Measurements from ENCODE around the gene ZNF407.

ZNF407 gene

GRCh38 chr18:74728586-74728985 is 130.9 kb downstream of the ZNF407 start:
- DNase-seq (ENCODE audit: low spot score): no peak

DNA sequence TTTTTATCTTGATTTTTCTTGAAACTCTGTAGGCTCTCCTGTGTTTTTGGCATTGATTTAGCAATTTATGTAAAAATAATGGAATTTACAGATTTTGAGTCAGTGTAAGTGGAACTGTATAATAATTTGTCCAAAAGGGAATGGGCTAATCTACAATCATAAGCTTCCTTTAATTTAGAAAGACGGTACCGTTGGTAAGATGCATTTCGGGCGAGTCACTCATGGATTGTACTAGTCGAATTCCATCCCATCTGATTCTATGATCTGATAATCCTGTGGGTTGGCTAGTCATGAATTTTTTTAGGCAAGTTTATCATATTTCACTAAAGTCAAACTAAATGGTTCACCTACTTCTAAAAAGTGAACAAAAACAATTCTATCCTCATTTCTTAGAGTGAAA is 133.4 kb downstream of the ZNF407 start:
- no peak for DNase-seq (ENCODE audit: low spot score)

DNA sequence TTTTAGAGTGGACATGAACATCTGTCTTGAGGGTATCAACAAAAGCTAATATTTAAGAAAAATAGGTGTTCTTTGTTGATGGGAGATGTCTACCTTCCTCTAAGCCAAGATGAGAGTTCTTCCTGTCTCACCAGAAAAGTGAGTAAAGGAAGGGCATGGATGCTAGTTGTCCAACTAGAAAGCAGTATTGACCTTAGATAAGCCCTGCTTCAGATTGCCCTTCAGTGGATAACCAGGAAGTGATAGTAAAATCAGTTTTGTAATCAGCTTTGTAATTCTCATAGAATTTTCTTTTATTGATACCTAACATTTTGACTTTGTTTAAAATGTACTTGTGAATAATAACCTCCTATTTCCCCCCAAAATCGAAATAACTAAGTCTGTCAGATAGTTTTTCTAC is 134.7 kb downstream of the ZNF407 start:
- no peak for DNase-seq (ENCODE audit: low spot score)

DNA sequence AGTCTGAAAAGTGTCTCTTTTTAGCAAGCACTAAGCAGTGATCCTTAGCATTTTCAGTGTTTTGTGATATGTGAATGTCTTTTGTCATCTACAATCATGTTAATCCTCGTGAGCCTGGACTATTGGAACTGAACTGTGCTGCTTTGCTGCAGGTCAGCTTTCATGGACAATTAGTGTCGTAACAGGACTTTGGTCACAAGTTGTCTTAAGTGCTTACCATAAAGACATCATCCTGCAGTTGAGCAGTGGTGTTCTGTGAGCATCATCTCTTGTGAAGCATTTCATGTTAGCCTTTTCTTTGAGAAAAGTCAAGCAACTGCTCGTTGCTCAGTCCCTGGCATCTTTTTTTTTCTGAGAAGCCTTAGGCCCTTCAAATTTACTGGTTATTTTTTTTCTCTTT is 135.9 kb downstream of the ZNF407 start:
- no peak for DNase-seq (ENCODE audit: low spot score)

GRCh38 chr18:74734013-74734444 is 136.4 kb downstream of the ZNF407 start:
- no peak for DNase-seq (ENCODE audit: low spot score)

DNA sequence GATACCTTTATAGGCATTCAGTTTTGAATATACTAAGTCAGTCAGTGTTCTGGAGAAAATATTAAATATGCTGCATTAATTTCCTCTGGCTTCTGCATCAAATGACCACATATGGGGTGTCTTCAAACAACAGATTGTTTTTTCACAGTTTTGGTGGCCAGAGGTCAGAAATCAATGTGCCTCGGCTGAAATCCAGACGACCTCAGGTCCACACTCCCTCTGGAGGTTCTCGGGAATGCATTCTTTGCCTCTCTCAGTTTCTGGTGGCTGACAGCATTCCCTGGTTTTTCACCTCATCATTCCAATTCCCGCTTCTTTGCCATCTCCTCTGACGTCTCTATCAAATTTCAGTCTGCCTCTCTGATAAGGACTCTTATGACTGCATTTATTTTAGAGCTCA is 142.3 kb downstream of the ZNF407 start:
- DNase-seq (ENCODE audit: low spot score): no peak

DNA sequence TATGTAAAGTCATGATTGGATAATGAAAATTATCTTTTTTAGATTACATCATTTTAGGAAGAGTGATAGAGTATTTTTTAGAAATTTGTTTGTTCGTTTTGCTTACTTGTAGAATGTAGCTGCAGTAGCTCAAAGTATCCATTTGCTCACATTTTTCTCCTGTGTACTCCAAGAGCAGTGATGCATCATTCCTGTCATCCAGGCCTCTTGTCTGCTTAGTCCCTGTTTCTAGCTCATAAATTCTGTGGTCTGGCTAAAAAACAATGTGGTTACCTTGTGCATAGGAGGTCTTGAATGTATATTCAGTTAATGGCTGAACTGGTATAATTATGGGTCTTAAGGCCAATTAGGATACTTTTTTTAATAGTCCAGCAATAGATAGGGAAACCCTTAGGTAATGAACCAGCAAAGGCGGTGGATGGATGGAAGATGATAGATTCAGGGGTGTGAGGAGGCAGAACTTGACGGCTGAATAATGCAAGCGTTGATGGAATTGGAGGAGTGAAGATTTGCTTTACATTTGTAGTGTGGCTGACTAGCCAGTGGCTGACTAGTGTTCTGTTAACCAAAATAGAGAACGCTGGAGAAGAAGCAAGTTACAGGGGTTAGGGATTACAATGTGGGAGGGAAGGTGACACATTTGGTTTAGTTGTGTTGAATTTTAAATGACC is 145.0 kb downstream of the ZNF407 start:
- DNase-seq (ENCODE audit: low spot score): no peak

GRCh38 chr18:74745633-74746403 is 148.1 kb downstream of the ZNF407 start:
- no peak for DNase-seq (ENCODE audit: low spot score)

DNA sequence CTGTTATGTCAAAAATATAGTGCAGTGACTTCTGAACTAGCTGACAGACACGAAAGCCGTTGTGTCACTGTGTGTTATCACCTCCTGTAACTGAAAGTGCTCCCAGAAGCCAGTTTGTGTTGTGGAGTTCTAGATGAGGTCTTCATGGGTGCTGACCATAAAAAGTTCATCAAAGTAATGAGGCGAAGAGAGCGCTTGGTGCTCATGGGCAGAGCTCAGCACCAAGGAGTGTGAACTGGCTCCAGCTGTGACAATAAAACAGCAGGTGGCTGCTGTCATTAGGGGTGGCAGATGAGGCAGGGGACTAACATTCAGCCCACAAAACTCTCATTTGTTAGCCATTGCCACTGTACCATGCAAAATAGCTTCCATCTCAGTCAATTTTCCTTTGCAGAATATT is 151.1 kb downstream of the ZNF407 start:
- DNase-seq (ENCODE audit: low spot score): no peak

- no peak for DNase-seq (ENCODE audit: low spot score)
Measured at GRCh38 chr18:74758995-74759394, 161.3 kb downstream of the ZNF407 start.

DNA sequence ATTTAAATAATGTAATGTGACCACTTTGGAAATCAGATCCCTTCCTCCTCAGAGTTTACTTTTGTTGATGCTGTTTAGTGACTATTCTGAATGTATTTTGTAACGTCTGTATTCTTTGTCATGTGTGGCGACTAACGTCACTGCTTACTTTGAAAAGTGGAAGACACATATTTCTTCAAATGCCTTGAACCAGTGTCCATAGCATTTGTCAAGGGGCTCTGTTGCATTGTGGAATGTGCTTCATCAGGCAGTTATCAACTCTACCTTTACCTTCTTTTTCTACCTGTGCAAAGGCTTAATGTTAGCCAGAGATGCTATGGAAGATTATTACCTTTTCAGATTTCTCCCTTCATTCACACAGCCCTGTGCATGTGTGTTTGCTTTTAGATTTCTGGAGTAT is 162.4 kb downstream of the ZNF407 start:
- DNase-seq (ENCODE audit: low spot score): no peak

- DNase-seq (ENCODE audit: low spot score): no peak
Measured at GRCh38 chr18:74760436-74760835, 162.8 kb downstream of the ZNF407 start.

DNA sequence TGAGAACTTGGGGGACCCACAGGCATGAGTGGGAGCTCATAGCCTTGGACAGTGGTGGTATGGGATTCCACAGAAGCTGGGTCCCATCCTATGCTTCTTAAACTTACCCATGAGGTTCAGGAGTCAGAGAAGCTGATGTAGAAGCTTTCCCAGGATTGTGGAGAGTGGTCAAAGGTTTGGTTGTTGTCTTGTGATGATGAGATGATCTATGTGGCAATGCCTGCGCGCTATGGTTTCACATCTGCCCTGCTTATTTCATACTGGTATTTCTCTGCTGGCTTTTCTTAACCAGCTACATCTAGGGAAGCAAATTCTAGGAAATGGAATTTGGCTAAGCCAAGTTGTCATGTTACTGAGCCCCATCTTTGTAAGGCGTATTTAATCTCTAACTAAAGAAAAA is 168.6 kb downstream of the ZNF407 start:
- no peak for DNase-seq (ENCODE audit: low spot score)

- DNase-seq (ENCODE audit: low spot score): no peak
Measured at GRCh38 chr18:74768096-74768495, 170.4 kb downstream of the ZNF407 start.

DNA sequence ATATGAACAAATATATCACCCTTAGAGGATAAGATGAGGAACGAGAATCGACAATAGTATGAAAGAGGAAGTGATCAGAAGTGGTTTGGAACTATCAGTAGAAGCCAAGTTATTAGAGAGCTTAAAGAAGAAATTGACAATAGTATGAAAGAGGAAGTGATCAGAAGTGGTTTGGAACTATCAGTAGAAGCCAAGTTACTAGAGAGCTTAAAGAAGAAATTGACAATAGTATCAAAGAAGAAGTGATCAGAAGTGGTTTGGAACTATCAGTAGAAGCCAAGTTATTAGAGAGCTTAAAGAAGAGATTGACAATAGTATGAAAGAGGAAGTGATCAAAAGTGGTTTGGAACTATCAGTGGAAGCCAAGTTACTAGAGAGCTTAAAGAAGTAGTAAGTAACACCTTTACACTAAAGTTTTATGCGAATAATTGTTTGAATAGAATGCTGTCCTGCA is 175.5 kb downstream of the ZNF407 start:
- no peak for DNase-seq (ENCODE audit: low spot score)

DNA sequence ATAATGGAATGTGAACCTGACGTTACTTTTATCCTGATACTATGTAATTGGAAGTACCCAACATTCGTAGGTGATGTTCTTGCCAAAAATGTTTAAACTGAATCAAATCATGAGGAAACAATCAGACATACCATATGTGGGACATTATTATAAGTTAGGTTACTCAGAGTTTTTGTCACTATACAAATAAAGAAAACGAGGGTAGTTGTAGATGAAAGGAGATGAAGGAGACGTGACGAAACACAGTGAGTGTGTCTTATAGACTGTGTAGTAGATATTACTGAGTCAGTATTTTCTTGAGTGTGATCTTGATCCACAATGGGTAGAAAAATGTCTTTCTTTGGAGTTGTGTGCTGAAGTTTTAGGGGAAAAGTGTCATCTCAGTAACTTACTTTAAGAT is 176.8 kb downstream of the ZNF407 start:
- DNase-seq (ENCODE audit: low spot score): no peak

DNA sequence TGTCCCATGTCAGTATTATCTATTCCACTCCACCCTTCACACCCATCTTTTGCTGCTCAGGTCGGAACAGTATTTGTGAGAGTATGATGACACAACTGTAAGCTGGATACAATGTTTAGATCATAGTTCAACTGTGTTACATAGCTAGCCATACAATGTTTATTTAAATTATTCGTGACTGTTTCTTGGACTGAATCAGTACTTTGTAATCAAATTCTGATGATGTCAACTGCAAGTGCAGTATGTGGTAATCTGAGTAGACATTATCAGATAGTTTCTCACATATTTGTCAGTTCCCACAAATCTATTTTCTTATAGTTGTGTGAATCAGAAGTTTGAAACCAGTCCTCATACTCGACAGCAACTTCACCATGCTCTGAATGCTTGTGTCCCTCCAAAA is 177.6 kb downstream of the ZNF407 start:
- DNase-seq (ENCODE audit: low spot score): no peak

GRCh38 chr18:74778191-74778847 is 180.6 kb downstream of the ZNF407 start:
- no peak for DNase-seq (ENCODE audit: low spot score)

DNA sequence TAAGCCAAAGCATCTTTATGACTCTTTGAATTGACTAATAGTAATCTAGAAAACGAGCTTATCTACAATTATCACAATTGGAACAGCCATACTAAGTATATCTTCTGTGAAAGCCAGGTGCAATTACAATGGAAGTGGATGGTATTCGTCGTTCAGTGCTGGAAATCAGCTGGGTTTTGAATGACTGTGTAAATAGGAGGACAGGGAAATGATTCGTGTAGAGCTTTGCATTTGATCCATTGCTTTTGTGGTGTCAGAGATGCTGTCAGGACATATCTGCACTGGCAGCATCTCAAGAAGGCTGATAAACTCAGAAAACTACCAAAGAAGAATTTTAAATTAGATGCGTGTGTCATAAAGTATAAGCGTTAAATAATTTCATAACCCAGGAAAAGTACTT is 187.1 kb downstream of the ZNF407 start:
- no peak for DNase-seq (ENCODE audit: low spot score)

- no peak for DNase-seq (ENCODE audit: low spot score)
Measured at GRCh38 chr18:74785632-74786031, 188.0 kb downstream of the ZNF407 start.

- DNase-seq (ENCODE audit: low spot score): no peak
Measured at GRCh38 chr18:74788657-74789056, 191.0 kb downstream of the ZNF407 start.

GRCh38 chr18:74789078-74789477 is 191.4 kb downstream of the ZNF407 start:
- DNase-seq (ENCODE audit: low spot score): no peak

DNA sequence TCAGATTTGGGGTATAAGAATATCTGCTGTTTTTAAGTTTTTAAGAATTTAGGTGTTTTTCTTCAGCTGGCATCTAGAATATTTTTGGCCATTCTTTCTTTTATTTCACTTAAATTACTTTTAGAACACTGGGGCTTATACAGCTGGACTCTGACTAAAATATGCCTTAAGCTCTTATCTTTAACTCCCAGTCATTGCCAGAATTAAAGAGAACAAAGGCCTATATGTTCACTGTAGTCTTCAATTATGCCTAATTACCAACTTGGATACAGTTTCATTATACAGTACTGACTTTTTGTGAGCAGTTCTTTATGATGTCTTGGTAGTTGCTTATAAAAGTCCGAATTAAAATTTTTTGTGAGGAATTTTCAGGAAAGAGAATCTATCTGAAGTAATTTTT is 192.8 kb downstream of the ZNF407 start:
- DNase-seq (ENCODE audit: low spot score): no peak

Data from iPS-NIHi11 (cell line).